K562 (cell line): ENCODE results near the gene STX1B. TPM values are rescaled to one million over a fixed set of nuclear protein-coding genes. Genes with fewer than 3 reads are reported as not detected.

Source experiments
- CREB3L1 ChIP-seq: fragments of 450-650 bp; IDR thresholded peaks from 2 replicates; pipeline ENCODE4 v1.6.1; 2014; ENCODE audit warnings: low read depth, mild to moderate bottlenecking, moderate library complexity, borderline replicate concordance
- ELF2 ChIP-seq: fragments of 250-450 bp; sonication (Bioruptor Pico); IDR thresholded peaks from 2 replicates; pipeline ENCODE4 v1.5.0; 2021; ENCODE audit warnings: mild to moderate bottlenecking
- FOS ChIP-seq: IDR thresholded peaks from 3 replicates; pipeline ENCODE4 v1.6.1; 2011; ENCODE audit not compliant: insufficient read length; ENCODE audit errors: extremely low read depth
- FOXA1 ChIP-seq: fragments of 450-650 bp; IDR thresholded peaks from 2 replicates; pipeline ENCODE4 v1.6.1; 2016; ENCODE audit warnings: mild to moderate bottlenecking, borderline replicate concordance
- FOXK1 ChIP-seq: sonication (generic); formaldehyde crosslinking; IDR thresholded peaks from 2 replicates; pipeline ENCODE4 v1.8.0; 2022; ENCODE audit warnings: missing genetic modification reagents, mild to moderate bottlenecking, borderline replicate concordance
- FOXM1 ChIP-seq, 2 experiments: fragments of 450-650 bp in 1 of 2; sonication (generic) in 1 of 2; formaldehyde crosslinking in 1 of 2; IDR thresholded peaks; 2 replicates each; pipeline versions ENCODE4 v1.6.1 to v1.9.0; 2017 to 2022; ENCODE audit warnings: low read depth in 2 of 2, mild to moderate bottlenecking in 2 of 2, missing genetic modification reagents in 1 of 2, moderate library complexity in 1 of 2
- GTF2B ChIP-seq: IDR thresholded peaks from 2 replicates; pipeline ENCODE4 v1.6.1; 2011; ENCODE audit not compliant: insufficient read length; ENCODE audit errors: extremely low read depth
- LEF1 ChIP-seq: fragments of 450-650 bp; IDR thresholded peaks from 2 replicates; pipeline ENCODE4 v1.6.1; 2016; ENCODE audit warnings: mild to moderate bottlenecking
- MBD1 ChIP-seq: fragments of 250-450 bp; sonication (Bioruptor Pico); IDR thresholded peaks from 2 replicates; pipeline ENCODE4 v1.8.0; 2022; ENCODE audit warnings: inconsistent platforms
- MLX ChIP-seq, 2 experiments: fragments of 450-650 bp in 1 of 2; sonication (generic) in 1 of 2; formaldehyde crosslinking; conservative IDR thresholded peaks; 2 replicates each; pipeline versions ENCODE4 v1.4.0 to v1.8.1; 2020 to 2022; ENCODE audit warnings: mild to moderate bottlenecking in 1 of 2, missing genetic modification reagents in 1 of 2
- NFATC3 ChIP-seq: fragments of 450-650 bp; IDR thresholded peaks from 2 replicates; pipeline ENCODE4 v1.6.1; 2017; ENCODE audit warnings: mild to moderate bottlenecking
- NFXL1 ChIP-seq: fragments of 450-650 bp; formaldehyde crosslinking; IDR thresholded peaks from 2 replicates; pipeline ENCODE4 v1.4.0; 2021; ENCODE audit warnings: mild to moderate bottlenecking
- PHB2 ChIP-seq: fragments of 450-650 bp; IDR thresholded peaks from 2 replicates; pipeline ENCODE4 v1.6.1; 2017; ENCODE audit warnings: low read depth
- PHF20 ChIP-seq: fragments of 450-650 bp; IDR thresholded peaks from 2 replicates; pipeline ENCODE4 v1.6.1; 2018; ENCODE audit not compliant: partially characterized antibody
- POLR2AphosphoS5 ChIP-seq: IDR thresholded peaks from 2 replicates; pipeline ENCODE4 v1.6.1; 2011; ENCODE audit warnings: mild to moderate bottlenecking, low read depth, low read length, moderate library complexity; ENCODE audit not compliant: control insufficient read depth, insufficient read depth
- PPARD ChIP-seq: fragments of 250-450 bp; sonication (Bioruptor Pico); IDR thresholded peaks from 2 replicates; pipeline ENCODE4 v1.8.0; 2022; ENCODE audit warnings: inconsistent platforms, mild to moderate bottlenecking, moderate library complexity
- RBM25 ChIP-seq: fragments of 200-400 bp; formaldehyde crosslinking; IDR thresholded peaks from 2 replicates; pipeline ENCODE4 v1.6.1; 2018; ENCODE audit warnings: low read length, low read depth, moderate library complexity; ENCODE audit not compliant: severe bottlenecking
- STAG1 ChIP-seq: sonication (generic); formaldehyde crosslinking; IDR thresholded peaks from 2 replicates; pipeline ENCODE4 v1.5.0; 2020; ENCODE audit warnings: missing genetic modification reagents, borderline replicate concordance
- ZNF253 ChIP-seq: fragments of 250-450 bp; sonication (Bioruptor Pico); conservative IDR thresholded peaks from 2 replicates; pipeline ENCODE4 v1.6.1; 2021; ENCODE audit warnings: mild to moderate bottlenecking
- ZNF551 ChIP-seq: fragments of 250-450 bp; sonication (Bioruptor Pico); IDR thresholded peaks from 2 replicates; pipeline ENCODE4 v1.5.0; 2021; ENCODE audit warnings: mild to moderate bottlenecking, moderate library complexity
- ZNF766 ChIP-seq: fragments of 200-800 bp; sonication (Bioruptor generic); conservative IDR thresholded peaks from 2 replicates; pipeline ENCODE4 v1.6.1; 2016; ENCODE audit warnings: missing genetic modification characterization, missing compliant biosample characterization
- polyA plus RNA-seq, 8 experiments: library from polyadenylated mRNA; depleted of rRNA in 4 of 8; stranded (reverse) in 5 of 8; unstranded in 3 of 8; fragments of >200 nt; fragmentation: Nextera tagmentation in 2 of 8; fragmentation: Illumina TruSeq in 1 of 8; extraction: Ambion mirVana in 2 of 8; extraction: Trizol in 1 of 8; gene quantifications; 2 replicates each; pipeline versions ENCODE4 v1.2.1 to v1.2.3, GENCODE V29; 2011 to 2014; ENCODE audit warnings: inconsistent platforms in 1 of 8, missing spikeins in 1 of 8
- total RNA-seq, 7 experiments: library from RNA; depleted of rRNA in 6 of 7; stranded (reverse); fragments of >200 nt in 6 of 7; fragmentation: Illumina TruSeq in 2 of 7; extraction: Trizol in 2 of 7; gene quantifications; 2 replicates each; pipeline versions ENCODE4 v1.2.1 to v1.2.3, GENCODE V29; 2011 to 2021; ENCODE audit warnings: low replicate concordance in 1 of 7

STX1B gene
- total and polyA plus RNA-seq, 9 of the 15 experiments (the other 6 are each of a cell fraction or from before 2014, with no cell fraction given): 0.07 to 2.5 (median 0.86) TPM

- TF ChIP-seq CREB3L1 (no peak), ZNF253 (CRISPR knock-in tag) (no peak), ZNF766 (no peak), STAG1 (peak; percentile 84; the same call in 1 of the 2 replicates), PHF20 (no peak), FOS (no peak), ELF2 (CRISPR knock-in tag) (no peak), RBM25 (no peak), GTF2B (no peak), NFATC3 (no peak), PHB2 (no peak), ZNF551 (CRISPR knock-in tag) (no peak), NFXL1 (no peak), FOXM1 (IDR thresholded peaks at IDR 0.05; ENCODE audit: low read depth) (no peak), FOXM1 (CRISPR knock-in tag; IDR thresholded peaks at IDR 0.05; ENCODE audit: low read depth) (no peak), FOXK1 (CRISPR knock-in tag) (no peak), POLR2AphosphoS5 (no peak), MLX (CRISPR knock-in tag; conservative IDR thresholded peaks at IDR 0.05) (no peak), LEF1 (no peak), FOXA1 (no peak), PPARD (no peak), MBD1 (no peak)
These were observed 56.8 kb downstream of the STX1B start (continued) for GRCh38 chr16:30953511-30954124.
